CD1c-positive myeloid dendritic cell (primary cell): ENCODE results near the gene TNPO1.
A peak's percentile ranks its signal among the peaks of the same experiment; 100 is the strongest.
"Not testable (repeated sequence)": the region's sequence is repeated elsewhere in the genome, so short reads cannot be mapped to it uniquely, and the experiment has no call there.

ENCODE experiments used
- DNase-seq: peaks from one replicate; pipeline ENCODE4 v3.0.0-alpha.2; 2016; ENCODE audit errors: extremely low spot score

TNPO1 gene

DNA sequence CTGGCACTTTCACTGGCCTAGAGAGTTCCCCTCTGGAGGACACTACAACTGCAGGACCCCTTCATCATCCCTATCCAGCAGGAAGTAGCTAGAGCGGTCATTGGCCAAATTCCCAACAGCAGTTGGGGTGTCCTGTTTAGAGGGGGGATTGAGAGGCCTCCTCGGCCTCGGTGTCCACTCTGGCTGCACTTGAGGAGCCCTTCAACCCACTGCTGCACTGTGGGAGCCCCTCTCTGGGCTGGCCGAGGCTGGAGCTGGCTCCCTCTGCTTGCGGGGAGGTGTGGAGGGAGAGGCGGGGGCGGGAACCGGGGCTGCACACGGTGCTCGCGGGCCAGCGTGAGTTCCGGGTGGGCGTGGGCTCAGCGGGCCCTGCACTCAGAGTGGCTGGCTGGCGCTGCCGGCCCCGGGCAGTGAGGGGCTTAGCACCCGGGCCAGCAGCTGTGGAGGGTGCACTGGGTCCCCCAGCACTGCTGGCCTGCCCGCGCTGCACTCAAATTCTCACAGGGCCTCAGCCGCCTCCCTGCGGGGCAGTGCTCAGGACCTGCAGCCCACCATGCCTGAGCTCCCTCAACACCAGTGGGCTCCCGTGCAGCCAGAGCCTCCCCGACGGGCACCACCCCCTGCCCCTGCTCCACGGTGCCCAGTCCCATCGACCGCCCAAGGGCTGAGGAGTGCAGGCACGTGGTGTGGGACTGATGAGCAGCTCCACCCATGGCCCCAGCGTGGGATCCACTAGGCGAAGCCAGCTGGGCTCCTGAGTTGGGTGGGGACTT is 118.7 kb downstream of the TNPO1 start:
- DNase-seq, result not testable (repeated sequence)

- DNase-seq, result no peak
Observed at GRCh38 chr5:72936893-72937292, 120.4 kb downstream of the TNPO1 start.

GRCh38 chr5:72937517-72938061 is 121.1 kb downstream of the TNPO1 start:
- DNase-seq, result peak; percentile 71

- peak; percentile 49 for DNase-seq
Observed at GRCh38 chr5:72938206-72938605, 121.7 kb downstream of the TNPO1 start.

- DNase-seq, result peak; percentile 72
Observed at GRCh38 chr5:72940082-72940481, 123.6 kb downstream of the TNPO1 start.

DNA sequence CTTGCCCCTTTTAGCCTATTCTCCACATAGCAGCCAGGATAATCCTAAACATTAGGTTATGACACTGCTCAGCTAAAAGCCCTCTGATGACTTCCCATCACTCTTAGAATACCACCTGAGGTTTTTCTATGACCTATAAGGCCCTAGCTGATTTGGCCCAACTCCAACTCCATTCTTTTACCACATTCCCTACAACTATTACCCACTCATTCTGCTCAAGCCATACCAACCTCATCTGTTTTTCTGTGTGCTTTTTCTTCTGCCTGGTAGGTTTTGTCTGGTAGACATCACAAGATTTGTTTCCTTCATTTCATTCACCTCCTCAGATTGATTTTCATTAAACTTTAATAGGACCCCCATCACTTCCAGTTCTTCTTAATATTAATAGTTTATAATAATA is 126.8 kb downstream of the TNPO1 start:
- DNase-seq, result no peak

- DNase-seq, result peak; percentile 40
Observed at GRCh38 chr5:72947498-72947897, 131.0 kb downstream of the TNPO1 start.

GRCh38 chr5:72949481-72949880 is 133.0 kb downstream of the TNPO1 start:
- peak; percentile 36 for DNase-seq

GRCh38 chr5:72951671-72952468 is 135.4 kb downstream of the TNPO1 start:
- peak; percentile 89 for DNase-seq

DNA sequence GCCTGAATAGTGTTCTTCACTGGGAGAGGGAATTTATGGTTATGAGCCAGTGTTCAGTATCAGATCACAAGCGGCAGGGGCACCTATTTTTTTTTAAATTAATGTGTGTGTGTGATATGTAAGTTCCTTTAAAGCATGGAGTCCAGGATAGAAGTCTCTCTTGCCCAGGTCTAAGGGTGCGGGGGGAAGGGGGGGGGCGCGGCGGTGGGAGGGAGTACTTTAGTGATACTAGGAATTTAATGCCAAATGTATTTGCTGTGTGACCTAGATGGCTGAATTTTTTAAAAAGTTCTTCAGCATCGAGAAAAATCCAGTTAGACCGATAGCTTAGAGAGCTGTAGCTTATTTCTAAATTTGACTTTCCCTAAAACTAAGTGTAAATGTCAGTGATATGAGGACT is 137.9 kb downstream of the TNPO1 start:
- no peak for DNase-seq

GRCh38 chr5:72955143-72955767 is 138.8 kb downstream of the TNPO1 start:
- DNase-seq, result no peak

DNA sequence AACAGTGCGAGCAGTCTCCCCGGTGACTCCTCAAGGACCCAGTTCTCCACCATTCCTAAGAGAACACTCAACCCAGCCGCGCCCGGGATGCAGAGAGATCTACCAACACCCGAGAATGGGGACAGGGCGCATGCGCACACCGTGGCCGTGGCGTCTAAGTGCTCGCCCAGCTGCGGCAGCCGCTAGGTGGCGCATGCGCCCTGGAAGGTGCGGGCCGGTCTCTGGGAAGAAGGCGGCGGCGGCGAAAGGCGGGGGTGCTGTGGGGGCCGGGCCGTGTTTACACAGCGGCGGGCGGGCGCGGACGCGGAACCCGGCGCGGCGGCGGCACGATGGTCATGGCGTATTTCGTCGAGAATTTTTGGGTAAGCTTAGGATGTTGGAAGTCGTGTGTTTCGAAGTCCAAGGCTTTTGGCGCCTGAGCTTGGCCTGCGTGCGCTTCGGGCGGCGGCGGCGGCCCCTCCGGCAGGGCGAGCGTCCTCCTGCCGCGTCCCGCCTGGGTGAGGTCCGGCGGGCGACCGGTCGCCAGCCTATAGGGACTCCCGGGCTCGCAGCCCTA is 139.4 kb downstream of the TNPO1 start, which contains the start of gene FCHO2:
Gene FCHO2, plus strand, starts transcription at position 274 of the 556 bp plus-strand sequence. Its CDS starts 56 bp downstream, at position 330.
- peak; percentile 98 for DNase-seq

- DNase-seq, result peak; percentile 67
Observed at GRCh38 chr5:72956324-72957140, 140.1 kb downstream of the TNPO1 start.

- no peak for DNase-seq
Observed at GRCh38 chr5:72957337-72957736, 140.9 kb downstream of the TNPO1 start.

GRCh38 chr5:72959257-72959656 is 142.8 kb downstream of the TNPO1 start:
- DNase-seq, result no peak
